HG03575 (cell line): ENCODE results near the gene COL11A1.
"Not testable (repeated sequence)": the region's sequence is repeated elsewhere in the genome, so short reads cannot be mapped to it uniquely, and the experiment has no call there.

ENCODE experiments used
- ATAC-seq: cut with Tn5 transposase; IDR thresholded peaks from one replicate; pipeline ENCODE4 v1.9.1; 2021; ENCODE audit not compliant: unreplicated experiment, insufficient number of reproducible peaks, low FRiP score; ENCODE audit errors: extremely low read depth

Gene COL11A1

DNA sequence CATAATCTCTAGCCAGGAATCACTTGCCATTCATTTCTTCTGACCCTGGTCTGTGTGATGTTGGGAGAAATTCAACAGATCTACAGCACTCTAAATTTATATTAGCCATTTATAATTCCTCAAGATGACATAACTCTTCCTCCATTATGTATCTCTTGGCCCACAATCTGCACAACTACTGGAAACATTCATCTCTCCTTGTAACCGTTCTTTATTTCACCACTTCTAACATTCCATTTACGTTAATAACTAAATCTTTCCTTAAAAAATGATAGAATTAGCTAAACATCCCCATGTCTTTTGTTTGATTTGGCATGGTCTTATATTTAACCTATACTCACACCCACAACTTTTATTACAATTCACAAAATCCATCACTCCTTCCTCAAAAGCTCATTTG lies 166.0 kb downstream of the COL11A1 start:
- ATAC-seq = no peak

DNA sequence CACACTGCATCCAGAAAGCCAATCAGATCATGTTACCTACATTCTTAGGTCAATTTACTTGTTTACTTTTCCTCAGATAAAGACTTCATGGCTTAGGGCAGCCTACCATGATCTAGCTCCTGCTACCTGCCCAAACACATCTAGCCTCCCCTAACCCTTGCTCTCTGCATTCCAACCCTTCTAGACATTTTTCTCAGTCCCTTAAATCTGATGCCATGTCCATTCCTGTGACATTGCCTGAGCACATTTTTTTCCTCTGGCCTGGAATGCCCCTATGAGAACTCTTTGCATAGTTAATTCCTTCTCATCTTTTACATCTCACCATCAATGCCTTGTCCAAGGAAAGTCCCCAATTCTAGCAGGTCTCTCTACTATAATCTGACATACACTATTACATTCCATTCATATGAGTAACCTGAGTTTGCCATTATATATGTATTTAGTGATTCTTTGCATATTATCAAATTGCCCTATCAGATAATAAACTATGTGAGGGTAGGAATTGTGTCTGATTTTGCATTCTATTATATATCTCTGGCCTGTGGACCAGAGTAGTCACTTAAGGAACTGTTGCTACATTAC lies 166.9 kb downstream of the COL11A1 start:
- ATAC-seq = no peak

GRCh38 chr1:102937401-102937800 lies 170.9 kb downstream of the COL11A1 start:
- no peak for ATAC-seq

- ATAC-seq = not testable (repeated sequence)
These were observed 175.0 kb downstream of the COL11A1 start for GRCh38 chr1:102933362-102933761.

GRCh38 chr1:102919659-102920058 lies 188.7 kb downstream of the COL11A1 start:
- ATAC-seq = no peak

DNA sequence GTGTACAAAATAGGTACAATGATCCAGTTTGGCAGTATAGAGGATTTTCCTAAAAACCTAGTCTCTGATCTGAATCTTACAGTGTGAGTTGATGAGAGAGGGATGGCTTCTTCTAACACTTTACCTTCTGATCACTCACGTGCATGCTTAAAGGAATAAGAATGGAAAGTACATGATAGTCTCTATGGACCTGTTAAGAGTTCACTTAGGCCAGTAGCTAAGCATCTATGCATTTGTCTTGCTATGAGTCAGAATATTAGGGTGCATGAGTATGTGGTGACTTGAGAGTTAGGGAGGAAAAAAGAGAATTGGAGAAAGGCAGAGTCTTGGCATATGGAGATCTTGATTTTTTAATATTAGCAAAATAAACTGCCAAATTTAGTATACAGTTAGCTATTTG lies 206.3 kb downstream of the COL11A1 start:
- ATAC-seq = no peak

GRCh38 chr1:102899935-102900334 lies 208.4 kb downstream of the COL11A1 start:
- no peak for ATAC-seq

DNA sequence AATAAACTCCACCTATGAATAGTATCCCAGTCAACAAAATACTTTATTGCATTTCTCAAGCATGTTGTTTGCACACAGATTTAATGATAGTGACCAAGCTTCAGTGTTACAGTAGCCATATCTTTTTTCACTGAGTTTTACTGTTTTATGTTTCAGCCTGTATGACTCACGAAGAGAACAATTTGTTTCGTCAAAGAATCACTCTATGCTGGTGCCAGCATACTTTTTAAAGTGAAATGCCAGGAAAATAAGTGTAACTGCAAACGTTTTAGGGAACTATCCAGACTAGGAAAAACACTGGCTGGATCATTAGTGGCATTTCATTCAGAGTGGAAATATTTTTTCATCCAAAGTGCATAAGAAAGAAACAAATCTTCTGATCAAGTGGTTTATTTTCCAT lies 210.8 kb downstream of the COL11A1 start:
- ATAC-seq = no peak

GRCh38 chr1:102896771-102897170 lies 211.6 kb downstream of the COL11A1 start:
- ATAC-seq = no peak

DNA sequence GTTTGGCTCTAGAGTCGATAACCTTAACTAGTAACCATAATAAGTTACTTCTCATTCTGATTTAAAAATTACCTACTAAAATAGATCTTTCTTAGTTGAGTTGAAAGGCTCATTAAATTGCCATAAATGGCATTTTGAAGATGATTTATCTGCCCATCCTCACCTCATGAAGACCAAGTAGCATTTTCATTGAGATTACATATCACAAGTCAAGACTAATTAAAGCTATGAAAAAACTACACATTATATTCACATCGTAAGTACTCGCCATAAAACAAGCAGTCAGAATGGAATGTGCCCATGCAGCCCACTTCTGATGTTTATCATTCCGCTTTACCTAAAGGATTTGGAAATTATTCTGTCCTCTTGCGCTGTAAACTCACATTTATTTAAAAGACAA lies 212.0 kb downstream of the COL11A1 start:
- ATAC-seq = no peak

DNA sequence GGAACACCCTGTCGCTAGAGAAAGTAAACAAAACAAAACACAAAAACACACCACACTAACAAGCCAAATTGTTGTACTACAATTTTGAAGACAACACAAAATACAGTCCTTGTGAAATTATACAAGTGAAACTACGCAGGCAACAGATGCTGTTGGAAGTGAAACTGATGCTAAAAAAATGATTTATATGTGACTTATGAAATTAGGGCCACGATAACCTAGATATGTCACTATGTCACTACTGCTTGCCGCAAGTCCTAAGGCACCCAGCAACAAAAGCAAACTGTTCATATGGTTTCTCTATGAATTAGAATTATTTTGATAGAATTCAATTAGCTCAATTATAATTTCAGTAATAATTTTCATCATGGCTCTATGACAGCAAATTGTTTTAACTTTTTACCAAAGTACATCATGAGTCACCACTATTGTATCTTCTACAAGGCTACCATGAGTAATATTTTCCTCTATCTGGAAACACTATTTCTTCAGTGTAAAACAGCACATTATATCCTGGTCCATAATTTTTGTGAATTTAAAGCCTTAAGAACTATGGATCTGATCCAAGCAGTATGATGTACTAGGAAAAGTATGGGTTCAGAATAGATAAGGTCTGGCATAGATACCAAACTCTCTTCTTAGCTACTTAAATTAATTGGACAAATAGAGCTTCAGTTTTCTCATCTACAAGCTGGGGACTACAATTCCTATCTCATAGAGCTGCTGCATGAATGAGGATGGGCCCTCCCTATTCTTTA lies 216.3 kb downstream of the COL11A1 start:
- ATAC-seq = no peak

DNA sequence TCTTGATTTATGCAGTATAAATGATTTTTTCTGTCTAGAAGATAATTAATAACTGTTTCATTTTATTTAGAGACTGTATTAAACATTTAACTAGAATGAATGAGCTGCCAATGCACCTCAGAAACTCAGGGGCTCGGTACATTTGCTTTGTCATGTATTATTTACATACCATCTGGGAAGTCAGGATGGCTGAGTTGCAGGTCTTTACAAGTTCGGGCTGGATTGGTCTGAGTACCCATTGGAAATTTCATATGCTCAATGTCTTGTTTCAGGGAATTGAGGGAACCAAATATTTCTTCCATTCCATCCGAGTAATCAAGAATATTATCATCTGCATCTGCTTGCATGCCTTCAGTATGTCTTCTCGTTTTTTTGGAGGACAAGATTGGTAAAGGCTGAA lies 221.7 kb downstream of the COL11A1 start:
- ATAC-seq = no peak

GRCh38 chr1:102884238-102884637 lies 224.1 kb downstream of the COL11A1 start:
- ATAC-seq = no peak

GRCh38 chr1:102879439-102879993 lies 228.8 kb downstream of the COL11A1 start:
- no peak for ATAC-seq

DNA sequence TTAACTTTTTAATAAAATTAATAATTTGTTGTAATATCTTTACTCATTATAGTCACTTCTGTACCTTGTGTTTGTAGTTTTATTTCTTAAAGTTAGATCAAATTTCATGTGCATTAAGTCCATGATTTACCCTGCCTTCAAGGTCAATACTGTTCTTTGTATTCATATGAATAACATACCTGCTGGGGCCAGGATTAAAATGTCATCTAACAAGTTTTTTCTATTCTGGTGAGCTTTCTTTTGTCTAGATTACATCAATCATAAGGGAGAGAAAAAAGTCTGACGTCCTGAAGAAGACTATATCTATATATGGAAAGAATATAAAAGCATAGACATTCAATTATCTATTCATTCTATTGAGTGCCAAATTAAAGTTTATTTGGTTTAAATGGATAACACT lies 232.6 kb downstream of the COL11A1 start:
- ATAC-seq = no peak

GRCh38 chr1:102872526-102872925 lies 235.8 kb downstream of the COL11A1 start:
- ATAC-seq = no peak

GRCh38 chr1:102872097-102872496 lies 236.2 kb downstream of the COL11A1 start:
- no peak for ATAC-seq

GRCh38 chr1:102863704-102864103 lies 244.6 kb downstream of the COL11A1 start:
- no peak for ATAC-seq

- no peak for ATAC-seq
These were observed 247.1 kb downstream of the COL11A1 start for GRCh38 chr1:102861247-102861646.

DNA sequence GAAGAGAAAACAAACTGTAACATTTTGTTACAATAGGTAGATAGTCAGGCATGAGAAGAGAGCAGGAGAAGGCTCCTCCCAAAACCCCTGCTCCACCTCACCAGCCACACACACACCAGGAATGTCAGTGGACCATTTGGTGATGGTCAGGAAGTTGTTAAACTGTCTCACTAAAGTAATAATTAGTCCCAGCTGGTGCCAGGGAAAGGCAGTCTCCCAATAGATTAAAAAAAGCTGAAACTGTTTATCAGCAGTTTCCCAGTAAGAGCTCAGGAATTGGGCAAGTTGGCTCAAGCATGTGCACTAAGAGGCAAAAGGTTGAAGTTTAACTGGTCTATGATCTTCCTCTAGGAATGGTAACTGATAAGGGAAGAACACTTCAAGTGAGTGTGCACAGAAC lies 249.6 kb downstream of the COL11A1 start:
- no peak for ATAC-seq

- ATAC-seq = no peak
These were observed 251.1 kb downstream of the COL11A1 start for GRCh38 chr1:102857251-102857650.
